Naive thymus-derived CD8-positive, alpha-beta T cell (primary cell): ENCODE results near the gene RANBP3. TPM values are rescaled to one million over a fixed set of nuclear protein-coding genes. Genes with fewer than 3 reads are reported as not detected.
"Not testable (repeated sequence)": the region's sequence is repeated elsewhere in the genome, so short reads cannot be mapped to it uniquely, and the experiment has no call there.

Source experiments
- ATAC-seq, 2 donors: fragments of 150-1000 bp; cut with Tn5 transposase in 1 of 2; sonication (Bioruptor Pico), chemical (Tn5 transposase) in 1 of 2; 1 replicate in 1 of 2; 2 replicates in 1 of 2; pipeline ENCODE4 v1.10.0; 2021; ENCODE audit warnings: mild to moderate bottlenecking in 2 of 2, moderate library complexity in 2 of 2
- POLR2A ChIA-PET: fragments of 350-600 bp; sonication (Branson Sonifier 250); formaldehyde crosslinking; loops from one replicate; lab custom pipeline; 2021; ENCODE audit warnings: antibody characterized with exemption; lab: Charles Lee
- DNase-seq, 10 donors: peaks; one replicate each; pipeline versions ENCODE4 v3.0.0 to v3.0.0-alpha.2; 2020 to 2022
- H3K27ac Mint-ChIP-seq, 10 donors: one replicate each; pipeline ENCODE4 v1.8.0; 2020 to 2022; ENCODE audit warnings: mild to moderate bottlenecking in 10 of 10, mixed read lengths in 10 of 10, moderate library complexity in 4 of 10, inconsistent platforms in 1 of 10
- H3K27me3 Mint-ChIP-seq, 5 donors: one replicate each; pipeline ENCODE4 v1.8.0; 2021 to 2022; ENCODE audit warnings: mixed read lengths in 5 of 5
- H3K36me3 Mint-ChIP-seq, 3 donors: one replicate each; pipeline ENCODE4 v1.8.0; 2020 to 2022; ENCODE audit warnings: mixed read lengths in 3 of 3, mild to moderate bottlenecking in 2 of 3, inconsistent platforms in 1 of 3
- H3K4me1 Mint-ChIP-seq, 4 donors: one replicate each; pipeline ENCODE4 v1.8.0; 2021 to 2022; ENCODE audit warnings: mixed read lengths in 4 of 4
- H3K4me3 Mint-ChIP-seq, 10 donors: one replicate each; pipeline ENCODE4 v1.8.0; 2020 to 2022; ENCODE audit warnings: mild to moderate bottlenecking in 10 of 10, mixed read lengths in 10 of 10, moderate library complexity in 6 of 10, inconsistent platforms in 1 of 10
- H3K9me3 Mint-ChIP-seq, 9 donors: one replicate each; pipeline ENCODE4 v1.8.0; 2020 to 2022; ENCODE audit warnings: mixed read lengths in 9 of 9, mild to moderate bottlenecking in 3 of 9, inconsistent platforms in 1 of 9, moderate library complexity in 1 of 9
- polyA plus RNA-seq, 3 donors: library from polyadenylated mRNA; unstranded; fragments of 300-500 nt; fragmentation: Illumina TruSeq; gene quantifications; one replicate each; pipeline ENCODE4 v1.2.3, GENCODE V29; 2021
- total RNA-seq, 8 experiments: library from RNA in 2 of 8; stranded (reverse) in 2 of 8; gene quantifications; one replicate each; pipeline ENCODE4 v1.2.3 and lab custom pipeline; 2021 to 2026

RANBP3 gene
- total and polyA plus RNA-seq, 5 experiments from 2014 or later: 7.7 to 145 (median 13.0) TPM

DNA sequence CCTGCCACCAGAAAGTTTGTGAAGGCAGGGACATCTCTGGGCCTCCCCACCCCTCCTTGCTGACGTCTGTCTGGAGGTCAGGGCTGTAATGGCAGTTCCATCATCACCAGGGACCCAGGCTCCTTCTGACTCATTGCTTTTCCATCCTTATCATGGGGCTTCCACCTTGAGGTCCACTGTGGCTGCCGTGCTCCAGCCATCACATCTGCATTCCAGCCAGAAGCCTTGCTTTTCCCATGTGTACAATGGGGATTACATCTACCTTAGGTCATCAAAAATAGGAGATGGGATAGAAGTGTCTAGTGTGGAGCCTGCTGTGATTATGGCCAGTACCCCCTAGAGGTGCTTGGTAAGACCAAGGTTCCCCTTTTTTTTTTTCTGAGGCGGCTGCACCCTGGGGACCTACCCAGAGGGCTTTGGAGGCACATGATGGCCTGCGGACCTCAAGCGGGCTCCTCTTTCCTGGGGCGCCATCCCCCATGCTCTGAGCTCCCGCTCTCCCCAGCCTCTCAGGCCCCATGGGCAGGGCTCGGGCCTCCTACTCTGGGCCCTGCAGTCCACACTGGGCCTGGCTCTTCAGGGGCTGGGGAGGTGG is 13.4 kb upstream of the RANBP3 start:
- Mint-ChIP-seq H3K27ac (peak overlapping the region in 1 of 10 donors; percentile 37), H3K4me1 (peaks cover 5 to 13% (median 11%) of the 10 kb centered on the region in 4 donors), H3K36me3 (peaks cover 0 to 4% (median 1%) of the 10 kb centered on the region in 3 donors), H3K27me3 (peaks cover 0 to 5% (median 0%) of the 10 kb centered on the region in 5 donors), H3K4me3 (no peak overlapping the region), H3K9me3 (no peaks in the 10 kb centered on the region)
- peak in 1 of 10 donors; percentile 4 for DNase-seq
- POLR2A ChIA-PET: interaction anchor here (1.5 kb wide), 1 partner anchor 23 kb away, joined by 4 read pairs; no protein-coding TSS in a partner anchor
- no peak for ATAC-seq

DNA sequence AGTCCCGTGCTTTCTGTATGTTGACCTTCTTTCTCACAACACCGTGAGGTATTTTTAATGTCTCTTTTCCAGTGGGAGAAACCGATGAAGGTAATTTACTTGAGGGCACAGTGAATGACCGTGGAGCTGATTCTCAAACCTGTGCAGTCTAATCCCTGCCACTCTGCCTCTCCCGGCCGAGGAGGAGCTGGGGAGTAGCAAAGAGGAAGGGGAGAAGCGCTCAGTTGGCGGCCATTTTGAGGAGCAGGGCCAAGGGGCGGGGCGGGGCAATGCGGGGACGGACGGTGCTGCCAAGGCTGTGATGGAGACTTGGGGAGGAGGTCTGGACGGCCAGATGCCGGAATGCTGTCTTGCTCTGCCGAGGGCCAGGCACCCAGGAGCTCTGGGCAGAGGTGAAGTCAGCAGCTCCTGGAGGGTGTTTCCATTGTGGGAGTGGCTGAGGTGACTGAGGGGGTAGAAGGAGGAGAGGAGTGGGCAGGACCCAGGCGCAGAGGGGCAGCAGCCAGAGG is 12.4 kb upstream of the RANBP3 start:
- H3K9me3 Mint-ChIP-seq: no peaks in the 10 kb centered on the region
- peak overlapping the region in 2 of 10 donors; percentile 3 to 52 for H3K27ac Mint-ChIP-seq
- ATAC-seq (peak in 1 of 2 donors; percentile 30), DNase-seq (no peak)
- peaks cover 0 to 5% (median 0%) of the 10 kb centered on the region in 5 donors for H3K27me3 Mint-ChIP-seq
- POLR2A ChIA-PET: interaction anchor here (1.5 kb wide), 1 partner anchor 22 kb away, joined by 4 read pairs; no protein-coding TSS in a partner anchor
- peaks cover 5 to 13% (median 11%) of the 10 kb centered on the region in 4 donors for H3K4me1 Mint-ChIP-seq
- peaks cover 0 to 4% (median 0%) of the 10 kb centered on the region in 3 donors for H3K36me3 Mint-ChIP-seq
- H3K4me3 Mint-ChIP-seq: peak overlapping the region in 2 of 10 donors; percentile 7 to 52

DNA sequence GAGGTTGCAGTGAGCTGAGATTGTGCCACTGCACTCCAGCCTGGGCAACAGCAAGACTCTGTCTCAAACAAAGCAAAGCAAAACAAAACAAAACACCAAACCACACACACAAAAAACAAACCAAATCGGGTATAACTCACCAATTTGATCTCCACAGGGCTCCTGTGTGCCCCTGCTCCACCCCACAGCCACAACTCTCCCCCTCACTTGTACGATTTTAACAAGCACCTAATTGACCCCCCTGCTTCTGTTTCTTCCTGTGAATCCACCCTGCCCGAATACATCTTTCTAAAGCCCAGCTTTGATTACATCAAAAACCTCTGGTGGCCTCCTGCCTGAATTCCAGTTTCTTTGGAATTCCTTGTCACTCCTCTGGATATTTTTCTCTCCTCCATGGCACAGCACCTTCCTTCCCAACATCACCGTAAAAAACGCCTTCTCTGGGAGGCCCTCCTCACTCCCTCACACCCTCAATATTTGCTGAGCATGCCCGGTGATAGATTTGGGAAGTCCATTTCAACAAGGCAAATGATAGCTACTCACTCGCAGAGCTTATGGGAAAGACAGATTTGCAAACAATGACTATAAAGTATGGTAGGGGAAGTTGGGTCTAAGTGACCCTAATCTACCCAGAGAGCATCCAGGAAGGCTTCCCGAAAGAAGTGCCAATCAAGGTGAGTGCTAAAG is 11.6 kb upstream of the RANBP3 start:
- no peak overlapping the region for H3K27ac Mint-ChIP-seq
- no peak for ATAC-seq
- H3K4me1 Mint-ChIP-seq: peaks cover 5 to 15% (median 12%) of the 10 kb centered on the region in 4 donors

DNA sequence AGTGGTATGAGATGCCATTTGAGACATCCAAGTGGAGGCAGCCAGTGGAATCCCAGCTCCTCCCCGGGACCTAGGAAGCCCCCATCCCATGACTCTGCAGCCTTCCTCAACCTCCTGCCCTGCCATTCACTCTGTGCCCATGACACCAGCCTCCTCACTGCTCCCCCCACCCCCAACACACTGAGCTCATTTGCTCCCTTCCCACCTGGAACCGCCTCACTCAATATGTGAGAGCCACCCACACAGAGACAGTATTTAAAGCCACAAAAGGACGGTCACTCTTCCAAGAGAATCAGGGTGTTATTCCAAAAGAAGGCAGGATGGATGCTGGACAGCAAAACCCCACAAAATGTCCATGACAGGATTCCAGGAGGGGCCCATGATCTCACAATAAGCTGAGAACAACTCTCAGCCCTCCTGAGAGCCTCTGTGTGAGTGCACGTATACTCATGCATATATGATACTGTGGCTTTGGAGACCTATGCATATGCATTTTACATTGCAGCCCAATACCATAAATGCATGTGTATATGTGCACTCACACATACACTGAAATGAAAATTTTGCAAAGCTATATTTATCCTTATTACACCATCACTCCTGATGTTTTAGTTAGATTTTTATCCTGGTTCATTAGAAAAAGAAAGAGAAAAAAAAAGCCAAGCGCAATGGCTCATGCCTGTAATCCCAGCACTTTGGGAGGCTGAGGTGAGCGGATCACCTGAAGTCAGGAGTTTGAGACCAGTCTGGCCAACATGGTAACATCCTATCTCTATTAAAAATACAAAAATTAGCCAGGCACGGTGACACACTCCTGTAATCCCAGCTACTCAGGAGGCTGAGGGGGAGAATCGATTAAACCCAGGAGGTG is 10.8 kb upstream of the RANBP3 start:
- no peaks in the 10 kb centered on the region for H3K9me3 Mint-ChIP-seq
- peaks cover 0 to 5% (median 0%) of the 10 kb centered on the region in 5 donors for H3K27me3 Mint-ChIP-seq
- DNase-seq (peak in 1 of 10 donors; percentile 44), ATAC-seq (no peak)
- peaks cover 0 to 4% (median 0%) of the 10 kb centered on the region in 3 donors for H3K36me3 Mint-ChIP-seq
- H3K4me3 Mint-ChIP-seq: peak overlapping the region in 5 of 10 donors; percentile 8 to 61 (median 21)
- peak overlapping the region in 2 of 10 donors; percentile 11 to 85 for H3K27ac Mint-ChIP-seq
- H3K4me1 Mint-ChIP-seq: peaks cover 5 to 18% (median 13%) of the 10 kb centered on the region in 4 donors
- POLR2A ChIA-PET: no interaction called here

More for the DNA sequence above, 11.6 kb upstream of the RANBP3 start:
- peak in 1 of 10 donors; percentile 31 for DNase-seq
- peaks cover 0 to 4% (median 0%) of the 10 kb centered on the region in 3 donors for H3K36me3 Mint-ChIP-seq
- H3K27me3 Mint-ChIP-seq: peaks cover 0 to 5% (median 0%) of the 10 kb centered on the region in 5 donors
- no peaks in the 10 kb centered on the region for H3K9me3 Mint-ChIP-seq
- peak overlapping the region in 1 of 10 donors; percentile 3 for H3K4me3 Mint-ChIP-seq
- POLR2A ChIA-PET: no interaction called here

DNA sequence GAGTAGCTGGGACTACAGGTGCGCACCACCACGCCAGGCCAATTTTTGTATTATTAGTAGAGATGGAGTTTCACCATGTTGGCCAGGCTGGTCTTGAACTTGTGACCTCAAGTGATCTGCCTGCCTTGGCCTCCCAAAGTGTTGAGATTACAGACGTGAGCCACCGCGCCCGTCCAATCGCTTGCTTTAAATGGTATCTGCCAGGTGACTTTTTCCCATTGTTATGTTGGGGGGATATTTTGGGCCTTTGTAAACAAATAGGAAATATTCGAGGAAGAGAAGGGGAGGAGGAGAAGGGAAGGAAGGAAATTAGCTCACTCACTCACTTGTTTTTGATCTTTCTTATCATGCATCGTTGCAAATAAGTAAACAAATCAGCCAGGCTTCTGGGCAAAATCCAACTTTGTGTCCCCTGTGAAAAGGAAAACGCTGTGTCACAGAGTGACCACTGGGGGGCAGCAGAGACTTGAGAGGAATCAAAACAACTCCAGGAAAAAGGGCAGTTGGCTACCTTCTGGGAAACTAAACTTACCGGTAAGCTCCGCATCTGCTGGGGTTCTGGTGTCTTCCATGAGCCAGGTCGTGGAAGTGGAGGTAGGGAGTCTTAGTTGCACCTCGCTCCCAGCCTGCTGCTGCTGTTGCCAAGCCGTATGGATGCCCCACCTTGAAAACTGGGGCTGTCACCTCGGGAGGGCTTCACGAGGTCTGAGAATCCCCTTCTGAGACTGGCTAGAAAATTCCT is 9.3 kb upstream of the RANBP3 start:
- POLR2A ChIA-PET: interaction anchor here (0.5 kb wide), 1 partner anchor 408 kb away, joined by 5 read pairs; no protein-coding TSS in a partner anchor
- Mint-ChIP-seq H3K4me1 (peaks cover 7 to 29% (median 15%) of the 10 kb centered on the region in 4 donors), H3K27ac (peak overlapping the region in 9 of 10 donors; percentile 1 to 84 (median 69)), H3K4me3 (peak overlapping the region; percentile 68 to 84 (median 76)), H3K36me3 (no peaks in the 10 kb centered on the region), H3K9me3 (no peaks in the 10 kb centered on the region), H3K27me3 (peaks cover 0 to 5% (median 0%) of the 10 kb centered on the region in 5 donors)
- peak; percentile 43 to 83 (median 70) for DNase-seq
- peak; percentile 51 to 84 for ATAC-seq

DNA sequence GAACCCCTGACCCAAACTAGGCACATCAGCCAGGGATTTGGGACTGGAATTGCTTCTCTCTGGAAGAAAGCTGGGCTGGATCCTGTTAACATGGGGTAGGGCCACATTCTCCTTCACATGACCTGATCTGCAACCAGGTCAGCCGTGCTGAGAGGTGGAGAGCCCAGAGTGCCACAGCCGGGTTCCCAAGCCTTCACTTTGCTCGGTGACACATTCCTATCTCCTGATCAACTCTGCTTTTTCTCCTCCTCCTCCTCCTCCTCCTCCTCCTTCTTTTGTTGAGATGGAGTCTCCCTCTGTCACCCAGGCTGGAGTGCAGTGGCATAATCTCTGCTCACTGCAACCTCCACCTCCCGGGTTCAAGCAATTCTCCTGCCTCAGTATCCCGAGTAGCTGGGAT is 7.9 kb upstream of the RANBP3 start:
- DNase-seq, ATAC-seq, H3K27ac Mint-ChIP-seq, POLR2A ChIA-PET, H3K9me3 Mint-ChIP-seq, H3K36me3 Mint-ChIP-seq, H3K4me3 Mint-ChIP-seq, H3K27me3 Mint-ChIP-seq: not testable (repeated sequence)
- peaks cover 7 to 31% (median 15%) of the 10 kb centered on the region in 4 donors for H3K4me1 Mint-ChIP-seq

DNA sequence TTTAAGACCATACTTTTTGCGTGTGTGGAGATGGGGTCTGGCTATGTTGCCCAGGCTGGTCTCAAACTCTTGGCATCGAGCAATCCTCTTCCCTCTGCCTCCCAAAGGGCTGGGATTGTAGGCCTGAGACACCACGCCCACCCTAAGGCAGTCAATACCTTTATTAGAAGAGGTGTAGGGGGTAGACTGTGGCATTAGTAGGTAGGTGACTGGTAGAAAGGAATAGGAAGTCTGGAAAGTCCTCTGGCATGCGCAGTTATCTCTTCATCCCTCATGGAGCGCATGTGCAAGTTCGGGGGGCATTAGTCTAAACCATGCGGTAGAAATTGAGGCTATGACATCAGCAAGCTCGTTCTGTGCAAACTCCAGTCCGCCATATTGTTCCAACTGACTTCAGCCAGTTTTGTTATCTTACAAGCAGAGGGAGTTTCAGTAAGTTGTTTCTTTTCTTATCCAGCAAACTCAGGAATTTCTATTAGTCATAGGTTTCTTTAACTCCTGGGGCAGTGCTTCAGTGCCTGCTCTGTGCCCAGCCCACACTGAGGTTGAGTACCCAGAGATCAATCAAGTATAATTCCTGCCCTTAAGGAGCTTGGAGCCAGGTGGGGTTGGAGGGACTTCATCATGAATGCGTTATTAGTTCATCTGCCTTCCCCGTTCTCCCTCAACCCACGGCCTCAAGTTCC is 7.3 kb upstream of the RANBP3 start:
- POLR2A ChIA-PET: no interaction called here
- no peaks in the 10 kb centered on the region for H3K36me3 Mint-ChIP-seq
- H3K27ac Mint-ChIP-seq: peak overlapping the region in 1 of 10 donors; percentile 63
- DNase-seq (no peak), ATAC-seq (no peak)
- peaks cover 0 to 5% (median 0%) of the 10 kb centered on the region in 5 donors for H3K27me3 Mint-ChIP-seq
- peaks cover 7 to 31% (median 15%) of the 10 kb centered on the region in 4 donors for H3K4me1 Mint-ChIP-seq
- no peaks in the 10 kb centered on the region for H3K9me3 Mint-ChIP-seq
- no peak overlapping the region for H3K4me3 Mint-ChIP-seq

DNA sequence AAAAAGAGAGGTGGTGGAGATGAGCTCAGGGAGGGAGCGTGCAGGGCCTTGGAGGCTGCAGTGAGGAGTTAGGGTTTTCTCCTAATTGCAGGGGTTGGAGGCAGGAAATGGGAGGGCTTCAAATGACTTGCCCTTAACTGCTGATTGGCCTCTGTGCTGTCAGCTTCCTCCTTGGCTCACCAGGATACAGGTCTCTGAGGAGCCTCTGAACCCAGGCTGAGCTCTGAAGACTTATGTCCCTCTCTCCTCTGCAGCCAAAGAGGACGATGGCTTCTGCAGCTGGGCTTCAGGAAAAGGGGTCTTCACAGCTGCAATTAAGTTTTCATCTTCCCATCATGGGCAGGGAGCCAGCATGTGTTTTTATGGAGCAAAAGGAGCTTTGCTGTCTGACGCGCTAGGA is 6.7 kb upstream of the RANBP3 start:
- no peaks in the 10 kb centered on the region for H3K9me3 Mint-ChIP-seq
- DNase-seq (peak in 1 of 10 donors; percentile 16), ATAC-seq (no peak)
- no peaks in the 10 kb centered on the region for H3K36me3 Mint-ChIP-seq
- H3K4me1 Mint-ChIP-seq: peaks cover 10 to 34% (median 18%) of the 10 kb centered on the region in 4 donors
- H3K27me3 Mint-ChIP-seq: peaks cover 0 to 3% (median 0%) of the 10 kb centered on the region in 5 donors
- POLR2A ChIA-PET: no interaction called here
- H3K27ac Mint-ChIP-seq: no peak overlapping the region
- no peak overlapping the region for H3K4me3 Mint-ChIP-seq

DNA sequence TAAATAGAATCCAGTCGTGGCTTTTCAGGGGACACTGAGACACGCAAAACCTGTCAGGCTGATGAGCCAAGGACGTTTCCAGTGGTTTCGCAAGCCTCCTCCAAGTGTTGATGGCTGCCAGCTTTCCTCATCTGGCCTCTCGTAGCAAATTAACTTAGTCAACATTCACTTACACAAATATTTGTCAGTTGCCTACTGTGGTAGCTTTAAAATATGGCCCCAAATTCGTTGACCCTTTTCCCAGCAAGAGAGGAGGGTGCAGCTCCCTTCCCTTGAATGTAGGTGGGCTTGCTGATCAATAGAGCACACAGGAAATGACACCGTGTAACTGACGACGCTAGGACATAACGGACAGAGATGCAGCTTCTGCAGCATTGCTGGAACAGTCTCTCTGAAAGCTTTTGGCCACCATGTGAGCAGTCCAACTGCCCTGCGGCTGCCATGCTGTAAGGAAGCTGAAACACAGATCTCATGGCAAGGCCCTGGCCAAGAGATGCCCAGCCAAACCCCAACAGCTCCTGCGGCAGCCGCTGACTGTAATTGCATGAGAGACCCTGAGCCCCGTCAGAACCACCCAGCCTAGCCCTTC is 5.5 kb upstream of the RANBP3 start:
- POLR2A ChIA-PET: interaction anchor here (0.7 kb wide), 1 partner anchor 269 kb away, joined by 3 read pairs; no protein-coding TSS in a partner anchor
- peaks cover 13 to 38% (median 23%) of the 10 kb centered on the region in 4 donors for H3K4me1 Mint-ChIP-seq

DNA sequence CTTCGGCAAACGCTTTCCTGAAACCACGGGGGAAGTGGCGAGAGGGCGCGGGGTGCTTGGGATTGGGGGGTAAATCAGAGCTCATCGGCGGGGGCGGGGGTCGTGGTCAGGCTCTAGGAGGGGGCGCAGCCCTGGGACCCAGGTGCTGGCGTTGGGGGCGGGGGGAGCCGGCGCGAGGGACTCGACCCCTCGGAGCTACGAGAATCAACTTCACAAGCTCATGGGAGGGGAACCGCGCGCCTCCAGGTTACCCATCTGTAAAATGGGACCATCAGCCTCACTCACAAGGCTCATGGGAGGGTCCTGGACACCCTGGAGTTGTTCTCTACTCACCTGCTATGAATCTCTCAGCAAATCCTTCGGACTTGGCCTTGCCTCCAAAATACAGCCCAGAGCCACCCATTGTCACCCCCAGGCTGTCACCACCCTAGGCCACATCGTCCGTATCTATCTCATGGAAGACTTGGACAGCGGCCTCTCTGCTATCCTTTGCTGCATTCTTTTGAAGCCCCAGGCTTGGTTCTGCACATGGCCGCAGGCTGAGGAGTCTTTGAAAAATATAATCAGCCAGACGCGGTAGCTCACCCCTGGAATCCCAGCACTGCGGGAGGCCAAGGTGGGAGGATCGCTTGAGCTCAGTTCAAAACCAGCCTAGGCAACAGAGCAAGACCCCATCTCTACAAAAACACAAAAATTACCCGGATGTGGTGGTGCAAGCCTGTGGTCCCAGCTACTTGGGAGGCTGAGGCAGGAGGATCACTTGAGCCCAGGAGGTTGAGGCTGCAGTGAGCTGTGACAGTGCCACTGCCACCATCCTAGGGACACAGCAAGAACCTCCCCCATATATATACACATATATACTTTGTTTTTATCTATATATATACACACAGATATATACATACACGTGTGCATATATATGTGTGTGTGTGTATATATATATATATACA is 939 bp upstream of the RANBP3 start:
- POLR2A ChIA-PET: interaction anchor here (0.6 to 5.3 kb wide), 10 partner anchors 11 to 288 kb away, joined by 3 to 90 read pairs (median 6); partner anchors contain the start of genes NDUFA11 and VMAC
- DNase-seq: no peak
- Mint-ChIP-seq H3K4me3 (peak overlapping the region; percentile 90 to 99 (median 96)), H3K27ac (peak overlapping the region; percentile 82 to 99 (median 94)), H3K36me3 (peaks cover 4 to 13% (median 4%) of the 10 kb centered on the region in 3 donors), H3K9me3 (no peaks in the 10 kb centered on the region), H3K4me1 (peaks cover 30 to 62% (median 53%) of the 10 kb centered on the region in 4 donors), H3K27me3 (peaks cover 0 to 3% (median 0%) of the 10 kb centered on the region in 5 donors)
- no peak for ATAC-seq

More for the DNA sequence above, 5.5 kb upstream of the RANBP3 start:
- ATAC-seq (no peak), DNase-seq (no peak)
- Mint-ChIP-seq H3K27ac (peak overlapping the region in 6 of 10 donors; percentile 6 to 85 (median 54)), H3K27me3 (no peaks in the 10 kb centered on the region), H3K9me3 (no peaks in the 10 kb centered on the region), H3K36me3 (no peaks in the 10 kb centered on the region), H3K4me3 (peak overlapping the region in 1 of 10 donors; percentile 57)
